HG02642 (cell line): ENCODE results near the gene GALNT5.
"Not testable (repeated sequence)": the region's sequence is repeated elsewhere in the genome, so short reads cannot be mapped to it uniquely, and the experiment has no call there.

ENCODE experiments used
- ATAC-seq: cut with Tn5 transposase; IDR thresholded peaks from one replicate; pipeline ENCODE4 v1.9.1; 2021; ENCODE audit warnings: mild to moderate bottlenecking; ENCODE audit not compliant: unreplicated experiment, poor library complexity

GALNT5 gene, protein sequence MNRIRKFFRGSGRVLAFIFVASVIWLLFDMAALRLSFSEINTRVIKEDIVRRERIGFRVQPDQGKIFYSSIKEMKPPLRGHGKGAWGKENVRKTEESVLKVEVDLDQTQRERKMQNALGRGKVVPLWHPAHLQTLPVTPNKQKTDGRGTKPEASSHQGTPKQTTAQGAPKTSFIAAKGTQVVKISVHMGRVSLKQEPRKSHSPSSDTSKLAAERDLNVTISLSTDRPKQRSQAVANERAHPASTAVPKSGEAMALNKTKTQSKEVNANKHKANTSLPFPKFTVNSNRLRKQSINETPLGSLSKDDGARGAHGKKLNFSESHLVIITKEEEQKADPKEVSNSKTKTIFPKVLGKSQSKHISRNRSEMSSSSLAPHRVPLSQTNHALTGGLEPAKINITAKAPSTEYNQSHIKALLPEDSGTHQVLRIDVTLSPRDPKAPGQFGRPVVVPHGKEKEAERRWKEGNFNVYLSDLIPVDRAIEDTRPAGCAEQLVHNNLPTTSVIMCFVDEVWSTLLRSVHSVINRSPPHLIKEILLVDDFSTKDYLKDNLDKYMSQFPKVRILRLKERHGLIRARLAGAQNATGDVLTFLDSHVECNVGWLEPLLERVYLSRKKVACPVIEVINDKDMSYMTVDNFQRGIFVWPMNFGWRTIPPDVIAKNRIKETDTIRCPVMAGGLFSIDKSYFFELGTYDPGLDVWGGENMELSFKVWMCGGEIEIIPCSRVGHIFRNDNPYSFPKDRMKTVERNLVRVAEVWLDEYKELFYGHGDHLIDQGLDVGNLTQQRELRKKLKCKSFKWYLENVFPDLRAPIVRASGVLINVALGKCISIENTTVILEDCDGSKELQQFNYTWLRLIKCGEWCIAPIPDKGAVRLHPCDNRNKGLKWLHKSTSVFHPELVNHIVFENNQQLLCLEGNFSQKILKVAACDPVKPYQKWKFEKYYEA

DNA sequence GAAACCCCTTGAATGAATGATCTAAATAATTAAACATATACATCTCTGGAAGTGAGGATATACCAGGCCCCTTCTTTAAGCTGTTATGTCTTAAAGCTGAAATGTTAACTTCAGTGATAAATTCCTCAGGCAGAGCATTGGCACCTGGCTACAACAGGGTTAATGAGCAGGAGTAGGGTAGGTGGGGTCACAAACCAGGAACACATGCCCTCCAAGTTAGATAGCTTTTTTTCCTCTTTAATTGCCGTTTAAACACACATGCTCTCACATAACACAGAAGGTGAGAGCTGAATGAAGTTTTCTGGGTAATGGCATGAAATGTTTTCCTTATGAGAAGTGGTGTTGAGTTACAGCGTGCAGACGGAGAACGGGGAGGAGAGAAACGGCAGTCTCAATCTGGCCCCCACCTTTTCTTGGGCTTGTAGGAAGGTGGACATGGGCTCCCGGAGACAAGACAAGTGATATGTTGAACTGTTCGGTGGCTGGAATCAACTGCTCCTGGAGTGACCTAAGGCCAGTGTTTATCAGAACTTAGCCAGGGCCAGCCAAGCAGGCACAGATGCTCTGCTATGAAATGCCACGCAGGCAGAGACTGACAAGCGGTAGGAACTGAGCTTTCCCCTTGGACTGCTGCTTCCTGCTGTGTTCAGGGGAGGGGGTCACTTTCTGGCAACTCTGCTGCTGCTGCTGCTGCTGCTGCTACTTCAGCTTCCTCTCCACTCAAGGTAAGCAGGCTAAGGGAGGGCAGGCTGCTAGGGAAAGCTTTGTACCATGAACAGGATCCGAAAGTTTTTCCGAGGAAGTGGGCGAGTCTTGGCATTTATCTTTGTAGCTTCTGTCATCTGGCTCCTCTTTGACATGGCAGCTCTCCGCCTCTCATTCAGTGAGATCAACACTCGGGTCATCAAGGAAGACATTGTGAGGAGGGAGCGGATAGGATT lies at the start of gene GALNT5:
GALNT5 (plus strand) TSS at position 394 of the 941 bp plus-strand sequence; CDS start at position 772, 378 bp downstream.
- ATAC-seq, result no peak

DNA sequence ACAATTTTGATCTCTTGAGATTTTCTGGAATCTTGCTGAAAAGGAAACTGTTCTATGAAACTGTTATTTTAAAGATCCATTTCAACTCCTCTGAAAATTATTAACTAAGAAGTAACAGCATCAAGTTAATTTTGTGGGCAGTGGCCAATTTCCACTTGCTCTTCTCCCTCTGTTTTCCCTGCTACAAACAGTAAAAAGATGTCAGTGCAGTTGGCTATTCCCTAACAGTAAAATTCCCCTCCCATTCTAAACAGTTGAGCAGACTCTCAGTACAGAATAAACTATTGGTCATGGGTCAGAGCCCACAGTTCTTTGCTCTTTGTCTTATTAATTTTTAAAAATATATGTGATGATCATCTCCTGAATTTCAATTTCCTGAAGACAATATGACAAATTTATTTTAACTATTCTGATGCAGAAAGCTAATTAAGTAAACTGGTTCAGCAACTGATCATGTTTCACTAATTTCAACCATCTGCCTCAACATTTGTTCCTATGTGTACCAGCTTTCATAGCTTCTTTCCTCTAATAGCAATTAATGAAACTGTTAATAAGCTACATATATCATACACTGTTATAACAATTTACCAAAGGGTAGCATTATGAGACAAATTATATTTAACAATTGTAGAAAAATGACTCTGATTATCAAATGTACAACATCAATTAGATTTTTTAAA lies 41.1 kb upstream of the GALNT5 start:
- no peak for ATAC-seq

- no peak for ATAC-seq
Measured at GRCh38 chr2:157217409-157217808, 40.1 kb upstream of the GALNT5 start.

DNA sequence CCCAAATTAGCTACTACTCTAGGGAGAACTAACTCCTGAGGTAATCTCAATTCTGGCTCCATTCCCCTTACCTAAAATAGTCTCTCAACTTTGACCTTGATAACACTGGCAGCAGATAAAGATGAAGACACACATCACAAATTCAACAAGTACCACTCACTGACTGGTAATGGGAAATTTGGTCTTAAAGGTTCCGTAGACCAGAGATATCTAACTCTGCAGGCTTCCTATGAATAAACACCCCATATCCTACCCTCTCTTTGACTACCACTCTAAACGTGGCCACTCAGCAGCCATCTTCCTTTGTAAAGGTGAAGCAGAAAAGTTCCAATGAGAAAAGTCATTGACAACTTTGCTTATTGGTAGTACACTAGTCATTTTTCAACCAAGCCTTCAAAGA lies 38.6 kb upstream of the GALNT5 start:
- ATAC-seq, result no peak

- ATAC-seq, result no peak
Measured at GRCh38 chr2:157220502-157220901, 37.0 kb upstream of the GALNT5 start.

DNA sequence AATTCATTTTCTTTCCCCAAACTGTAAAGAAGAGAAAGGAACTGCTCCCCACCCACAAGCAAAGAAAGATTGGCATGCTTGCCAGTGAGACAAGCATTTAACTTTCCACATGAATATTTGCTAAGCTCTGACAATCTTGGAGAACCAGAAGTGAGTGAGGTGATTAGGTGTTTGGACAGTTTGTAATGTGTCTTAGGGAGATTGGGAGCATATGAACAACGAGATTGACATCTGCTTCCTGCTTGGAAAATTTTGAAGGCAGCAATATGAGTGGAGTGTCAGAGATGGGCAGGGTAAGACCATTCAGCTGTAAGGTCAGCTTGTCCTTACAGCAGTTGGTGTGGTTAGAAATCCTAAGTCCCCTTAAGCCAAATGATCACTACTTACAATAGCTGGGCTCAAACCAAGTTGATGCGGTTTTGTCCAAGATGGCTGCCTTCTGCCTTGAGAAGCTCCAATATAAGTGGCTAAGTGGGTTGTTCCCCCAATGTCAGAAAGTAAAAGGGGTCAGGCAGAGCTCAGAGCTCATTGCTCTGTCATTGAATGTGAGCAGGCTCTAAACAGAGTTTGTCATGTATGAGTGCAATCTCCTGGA lies 36.0 kb upstream of the GALNT5 start:
- no peak for ATAC-seq

- no peak for ATAC-seq
Measured at GRCh38 chr2:157223624-157224205, 33.8 kb upstream of the GALNT5 start.

GRCh38 chr2:157224448-157224847 lies 33.1 kb upstream of the GALNT5 start:
- ATAC-seq, result not testable (repeated sequence)

GRCh38 chr2:157227592-157227991 lies 29.9 kb upstream of the GALNT5 start:
- no peak for ATAC-seq

DNA sequence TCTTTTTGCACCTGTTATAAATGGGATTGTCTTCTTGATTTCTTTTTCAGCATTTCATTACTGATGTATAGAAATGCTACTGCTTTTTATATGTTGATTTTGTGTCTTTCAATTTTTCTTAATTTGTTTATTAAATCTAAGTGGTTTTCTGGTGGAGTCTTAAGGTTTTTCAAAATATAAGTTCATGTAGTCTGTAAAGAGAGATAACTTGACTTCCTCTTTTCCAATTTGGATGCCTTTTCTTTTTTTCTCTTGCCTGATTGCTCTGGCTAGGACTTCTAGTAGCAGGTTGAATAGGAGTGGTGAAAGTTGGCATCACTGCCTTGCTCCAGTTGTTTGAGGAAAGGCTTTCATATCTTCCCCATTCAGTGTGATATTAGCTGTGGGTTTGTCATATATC lies 28.6 kb upstream of the GALNT5 start:
- no peak for ATAC-seq

- ATAC-seq, result no peak
Measured at GRCh38 chr2:157229572-157229971, 27.9 kb upstream of the GALNT5 start.

DNA sequence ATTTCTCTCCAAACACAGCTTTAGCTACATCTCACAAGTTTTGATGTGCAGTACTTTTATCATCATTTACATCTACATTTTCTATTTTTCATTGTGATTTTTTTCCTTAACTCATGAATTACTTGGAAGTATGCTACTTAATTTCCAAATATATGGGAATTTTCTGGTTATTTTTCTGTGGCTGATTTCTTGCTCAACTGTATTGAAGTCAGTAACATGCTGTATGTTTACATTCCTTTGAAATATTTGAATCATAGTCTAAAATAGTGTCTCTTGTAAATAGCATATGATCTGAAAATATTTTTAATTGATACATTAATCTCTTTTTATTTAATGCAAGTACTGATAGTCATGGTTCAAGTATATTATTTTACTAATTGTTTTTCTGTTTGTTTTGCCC lies 26.0 kb upstream of the GALNT5 start:
- ATAC-seq, result no peak

DNA sequence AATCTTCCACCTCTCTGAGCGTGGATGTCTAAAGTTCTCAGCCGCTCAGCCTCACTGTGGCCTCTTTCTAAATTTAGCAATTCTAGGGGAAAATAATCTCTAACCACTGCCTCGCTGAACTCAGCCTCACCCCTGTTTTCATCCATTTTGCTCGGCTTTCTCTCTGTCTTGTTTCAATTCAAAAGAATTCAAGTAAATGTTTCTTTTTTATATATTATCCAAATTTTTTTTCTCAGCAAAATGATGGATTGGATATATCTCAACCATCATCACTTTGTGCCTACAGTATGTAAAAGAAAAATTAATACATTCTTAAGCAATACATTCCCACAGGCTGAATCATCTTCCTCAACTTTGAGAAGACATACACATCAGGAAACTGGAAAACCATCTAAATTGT lies 24.0 kb upstream of the GALNT5 start:
- no peak for ATAC-seq

- no peak for ATAC-seq
Measured at GRCh38 chr2:157236404-157236803, 21.1 kb upstream of the GALNT5 start.

- ATAC-seq, result no peak
Measured at GRCh38 chr2:157238296-157238695, 19.2 kb upstream of the GALNT5 start.

DNA sequence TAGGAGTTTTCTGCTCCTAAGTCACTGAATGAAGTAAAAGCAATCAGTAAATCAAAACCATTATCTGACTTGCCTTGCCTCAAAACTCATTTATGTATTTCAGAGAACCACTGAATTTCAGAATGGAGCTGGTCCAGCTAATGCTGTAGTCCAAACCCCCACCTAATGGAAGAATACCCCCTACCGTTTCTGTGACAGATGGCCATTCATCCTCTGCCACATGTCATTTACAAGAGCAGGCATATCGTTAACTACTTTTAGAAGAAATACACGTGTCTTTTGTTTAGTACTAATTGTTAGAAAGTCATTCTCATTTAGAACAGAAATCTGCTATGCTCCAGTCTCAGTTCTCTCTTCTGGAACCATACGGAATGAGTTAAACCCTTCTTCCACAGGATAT lies 12.8 kb upstream of the GALNT5 start:
- ATAC-seq, result no peak

- ATAC-seq, result no peak
Measured at GRCh38 chr2:157245144-157245840, 12.2 kb upstream of the GALNT5 start.
